HFFc6 (cell line): ENCODE data around the gene PARD3. TPM values are rescaled to one million over a fixed set of nuclear protein-coding genes. Genes with fewer than 3 reads are reported as not detected.

Experiments
- DNase-seq: peaks from one replicate; pipeline ENCODE4 v3.0.0-alpha.2; 2018
- H3K27ac Mint-ChIP-seq: 2 replicates; pipeline ENCODE4 v1.8.0; 2020; ENCODE audit warnings: mild to moderate bottlenecking, mixed read lengths
- H3K27me3 Mint-ChIP-seq: 2 replicates; pipeline ENCODE4 v1.8.0; 2021; ENCODE audit warnings: mild to moderate bottlenecking, moderate library complexity, mixed read lengths; ENCODE audit not compliant: insufficient read depth
- H3K36me3 Mint-ChIP-seq: 2 replicates; pipeline ENCODE4 v1.8.0; 2021; ENCODE audit warnings: low read depth, mixed read lengths
- H3K4me1 Mint-ChIP-seq: 2 replicates; pipeline ENCODE4 v1.8.0; 2020; ENCODE audit warnings: low read depth, mixed read lengths
- H3K4me3 Mint-ChIP-seq: 2 replicates; pipeline ENCODE4 v1.8.0; 2020; ENCODE audit warnings: mild to moderate bottlenecking, moderate library complexity, mixed read lengths
- H3K9me3 Mint-ChIP-seq: 2 replicates; pipeline ENCODE4 v1.8.0; 2020; ENCODE audit warnings: mild to moderate bottlenecking, mixed read lengths
- total RNA-seq, 6 experiments: library from RNA; stranded (reverse); fragmentation: NEBNext Ultra II Directional; extraction: Animal tissue kit (Norgen Biotek cat#: 25700); gene quantifications; 2 replicates in 1 of 6; 3 replicates in 5 of 6; pipeline ENCODE4 v1.2.3, GENCODE V29; 2021
- TF ChIP-seq, protein P1 (sequence below): fragments of 200-600 bp; sonication (generic); IDR thresholded peaks from 2 replicates; pipeline ENCODE4 v1.5.0; 2021; ENCODE audit warnings: antibody characterized with exemption, mild to moderate bottlenecking

Gene PARD3
- total RNA-seq, 6 experiments from 2014 or later: 19.9 to 24.3 (median 23.1) TPM

GRCh38 chr10:34147641-34148304 lies 667.3 kb downstream of the PARD3 start:
- Mint-ChIP-seq H3K27ac (no peak overlapping the region), H3K9me3 (no peaks in the 10 kb centered on the region), H3K36me3 (no peaks in the 10 kb centered on the region), H3K4me3 (no peak overlapping the region), H3K4me1 (peaks cover 18% of the 10 kb centered on the region), H3K27me3 (no peaks in the 10 kb centered on the region; the same call in 1 of the 2 replicates)
- TF ChIP-seq, protein P1, sequence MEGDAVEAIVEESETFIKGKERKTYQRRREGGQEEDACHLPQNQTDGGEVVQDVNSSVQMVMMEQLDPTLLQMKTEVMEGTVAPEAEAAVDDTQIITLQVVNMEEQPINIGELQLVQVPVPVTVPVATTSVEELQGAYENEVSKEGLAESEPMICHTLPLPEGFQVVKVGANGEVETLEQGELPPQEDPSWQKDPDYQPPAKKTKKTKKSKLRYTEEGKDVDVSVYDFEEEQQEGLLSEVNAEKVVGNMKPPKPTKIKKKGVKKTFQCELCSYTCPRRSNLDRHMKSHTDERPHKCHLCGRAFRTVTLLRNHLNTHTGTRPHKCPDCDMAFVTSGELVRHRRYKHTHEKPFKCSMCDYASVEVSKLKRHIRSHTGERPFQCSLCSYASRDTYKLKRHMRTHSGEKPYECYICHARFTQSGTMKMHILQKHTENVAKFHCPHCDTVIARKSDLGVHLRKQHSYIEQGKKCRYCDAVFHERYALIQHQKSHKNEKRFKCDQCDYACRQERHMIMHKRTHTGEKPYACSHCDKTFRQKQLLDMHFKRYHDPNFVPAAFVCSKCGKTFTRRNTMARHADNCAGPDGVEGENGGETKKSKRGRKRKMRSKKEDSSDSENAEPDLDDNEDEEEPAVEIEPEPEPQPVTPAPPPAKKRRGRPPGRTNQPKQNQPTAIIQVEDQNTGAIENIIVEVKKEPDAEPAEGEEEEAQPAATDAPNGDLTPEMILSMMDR: no peak
- no peak for DNase-seq

DNA sequence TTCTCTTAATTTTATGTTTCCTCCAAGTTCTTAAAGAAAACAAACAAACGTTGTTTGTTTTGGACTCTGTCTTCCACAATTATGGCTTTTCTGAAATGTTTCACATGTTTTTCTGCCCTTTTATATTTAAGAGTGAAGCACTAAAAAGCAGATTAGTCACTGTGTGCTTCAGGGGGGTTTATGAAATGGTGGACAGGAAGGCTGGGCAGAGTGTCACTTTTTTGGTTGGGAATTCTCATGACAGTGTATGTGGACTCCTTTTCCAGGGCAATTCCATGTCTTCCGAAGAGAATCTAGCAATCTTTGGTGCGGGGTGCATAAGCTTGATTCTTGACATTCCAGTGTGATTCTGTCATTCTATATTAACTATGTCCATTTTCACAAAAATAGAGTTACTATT lies 669.4 kb downstream of the PARD3 start:
- TF ChIP-seq, protein P1: no peak
- Mint-ChIP-seq H3K27ac (peak overlapping the region; percentile 10; the same call in 1 of the 2 replicates), H3K36me3 (no peaks in the 10 kb centered on the region), H3K4me3 (peak overlapping the region; percentile 8; the same call in 1 of the 2 replicates), H3K9me3 (no peaks in the 10 kb centered on the region), H3K27me3 (peaks cover 2% of the 10 kb centered on the region; the same call in 1 of the 2 replicates), H3K4me1 (peaks cover 18% of the 10 kb centered on the region)
- no peak for DNase-seq

DNA sequence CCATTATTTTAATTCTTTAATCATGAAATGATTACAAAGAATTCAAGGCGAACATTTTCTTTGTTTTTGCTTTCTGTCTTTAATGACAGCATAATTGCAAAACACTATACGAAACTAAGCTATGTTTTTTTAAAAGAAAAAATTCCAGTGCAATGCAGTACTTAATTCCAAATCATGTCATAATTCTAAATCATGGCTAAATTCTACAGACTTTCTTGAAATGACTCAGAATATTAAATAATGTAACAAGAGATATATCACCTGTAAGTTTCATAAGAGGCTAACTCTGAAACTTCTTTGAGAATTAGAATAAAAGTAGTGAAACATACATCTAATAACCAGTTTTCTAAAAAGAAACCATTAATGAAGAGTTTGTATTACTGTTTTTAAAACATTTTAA lies 671.6 kb downstream of the PARD3 start:
- H3K9me3 Mint-ChIP-seq: no peaks in the 10 kb centered on the region
- TF ChIP-seq, protein P1: no peak
- no peak overlapping the region for H3K4me3 Mint-ChIP-seq
- no peaks in the 10 kb centered on the region for H3K36me3 Mint-ChIP-seq
- H3K27me3 Mint-ChIP-seq: peaks cover 2% of the 10 kb centered on the region; the same call in 1 of the 2 replicates
- peaks cover 27% of the 10 kb centered on the region for H3K4me1 Mint-ChIP-seq
- DNase-seq: no peak
- no peak overlapping the region for H3K27ac Mint-ChIP-seq

- Mint-ChIP-seq H3K4me1 (peaks cover 31% of the 10 kb centered on the region), H3K9me3 (no peaks in the 10 kb centered on the region), H3K36me3 (no peaks in the 10 kb centered on the region), H3K4me3 (no peak overlapping the region), H3K27ac (no peak overlapping the region), H3K27me3 (peaks cover 2% of the 10 kb centered on the region; the same call in 1 of the 2 replicates)
- no peak for DNase-seq
- TF ChIP-seq, protein P1: no peak
Measured at GRCh38 chr10:34141032-34141680, 673.9 kb downstream of the PARD3 start.

DNA sequence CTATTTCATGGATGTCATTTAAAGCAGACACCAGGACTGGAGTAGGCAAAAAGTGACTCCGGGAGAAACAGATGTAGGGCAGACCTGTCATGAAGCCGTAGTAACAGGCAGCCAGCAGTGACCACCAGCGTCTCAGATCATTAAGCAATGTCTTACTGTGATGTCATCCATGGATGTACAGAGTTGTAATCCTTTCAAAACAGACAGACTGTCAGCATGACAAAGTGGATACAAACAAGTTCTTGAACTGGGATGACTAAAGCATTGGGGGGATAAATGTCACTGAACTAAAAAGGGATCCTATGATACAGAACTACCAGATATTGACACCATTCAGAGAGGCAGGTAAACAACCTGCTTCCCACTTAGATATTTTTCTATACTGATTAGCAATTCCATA lies 675.5 kb downstream of the PARD3 start:
- no peak overlapping the region for H3K27ac Mint-ChIP-seq
- H3K4me1 Mint-ChIP-seq: peaks cover 19% of the 10 kb centered on the region
- H3K4me3 Mint-ChIP-seq: no peak overlapping the region
- TF ChIP-seq, protein P1: no peak
- DNase-seq: no peak
- H3K36me3 Mint-ChIP-seq: no peaks in the 10 kb centered on the region
- peaks cover 2% of the 10 kb centered on the region; the same call in 1 of the 2 replicates for H3K27me3 Mint-ChIP-seq
- H3K9me3 Mint-ChIP-seq: no peaks in the 10 kb centered on the region
